ENCODE results near the gene MAST4.
"Not testable (repeated sequence)": the region's sequence is repeated elsewhere in the genome, so short reads cannot be mapped to it uniquely, and the experiment has no call there.

Gene MAST4

GRCh38 chr5:66808663-66809062, 212.5 kb downstream of the MAST4 start:
- no peak for DNase-seq (ENCODE audit: low read depth in 2 of 2)

GRCh38 chr5:66810151-66810550, 214.0 kb downstream of the MAST4 start:
- no peak for DNase-seq (ENCODE audit: low read depth in 2 of 2)

- DNase-seq (ENCODE audit: low read depth in 2 of 2), result no peak
These were observed 214.7 kb downstream of the MAST4 start for GRCh38 chr5:66810848-66811261.

GRCh38 chr5:66812291-66812690, 216.1 kb downstream of the MAST4 start:
- DNase-seq (ENCODE audit: low read depth in 2 of 2), result no peak

- DNase-seq (ENCODE audit: low read depth in 2 of 2), result no peak
These were observed 217.1 kb downstream of the MAST4 start for GRCh38 chr5:66813306-66813705.

- DNase-seq (ENCODE audit: low read depth in 2 of 2), result peak in 1 of 2 donors; percentile 46
These were observed 218.2 kb downstream of the MAST4 start for GRCh38 chr5:66814146-66814991.

- DNase-seq (ENCODE audit: low read depth in 2 of 2), result no peak
These were observed 222.2 kb downstream of the MAST4 start for GRCh38 chr5:66818304-66818934.

- DNase-seq (ENCODE audit: low read depth in 2 of 2), result no peak
These were observed 222.7 kb downstream of the MAST4 start for GRCh38 chr5:66818935-66819328.

- DNase-seq (ENCODE audit: low read depth in 2 of 2), result no peak
These were observed 224.5 kb downstream of the MAST4 start for GRCh38 chr5:66820630-66821207.

- DNase-seq (ENCODE audit: low read depth in 2 of 2), result peak in 1 of 2 donors; percentile 40
These were observed 225.7 kb downstream of the MAST4 start for GRCh38 chr5:66821688-66822429.

- DNase-seq (ENCODE audit: low read depth in 2 of 2), result not testable (repeated sequence)
These were observed 226.7 kb downstream of the MAST4 start for GRCh38 chr5:66822906-66823305.

- no peak for DNase-seq (ENCODE audit: low read depth in 2 of 2)
These were observed 228.3 kb downstream of the MAST4 start for GRCh38 chr5:66824476-66824875.

GRCh38 chr5:66826263-66826662, 230.1 kb downstream of the MAST4 start:
- no peak for DNase-seq (ENCODE audit: low read depth in 2 of 2)

GRCh38 chr5:66826696-66827095, 230.5 kb downstream of the MAST4 start:
- DNase-seq (ENCODE audit: low read depth in 2 of 2), result no peak

- DNase-seq (ENCODE audit: low read depth in 2 of 2), result no peak
These were observed 231.9 kb downstream of the MAST4 start for GRCh38 chr5:66828046-66828547.

GRCh38 chr5:66828548-66829357, 232.6 kb downstream of the MAST4 start:
- peak in 1 of 2 donors; percentile 28 for DNase-seq (ENCODE audit: low read depth in 2 of 2)

- DNase-seq (ENCODE audit: low read depth in 2 of 2), result no peak
These were observed 233.1 kb downstream of the MAST4 start for GRCh38 chr5:66829358-66829674.

GRCh38 chr5:66829826-66830225, 233.6 kb downstream of the MAST4 start:
- no peak for DNase-seq (ENCODE audit: low read depth in 2 of 2)

GRCh38 chr5:66830636-66831035, 234.4 kb downstream of the MAST4 start:
- no peak for DNase-seq (ENCODE audit: low read depth in 2 of 2)

- no peak for DNase-seq (ENCODE audit: low read depth in 2 of 2)
These were observed 243.5 kb downstream of the MAST4 start for GRCh38 chr5:66839636-66840185.

- no peak for DNase-seq (ENCODE audit: low read depth in 2 of 2)
These were observed 244.4 kb downstream of the MAST4 start for GRCh38 chr5:66840511-66841013.
